Upper lobe of left lung (tissue), 6 donors: ENCODE data around the gene MSL3B.

ENCODE experiments used
- ATAC-seq, 2 donors: fragments of 200-7000 bp; cut with Tn5 transposase; one replicate each; pipeline ENCODE4 v1.9.1; 2022; ENCODE audit warnings: mild to moderate bottlenecking in 2 of 2, moderate library complexity in 2 of 2; ENCODE audit not compliant: low FRiP score in 2 of 2
- DNase-seq, 2 donors: peaks; one replicate each; pipeline ENCODE4 v3.0.0-alpha.2; 2019 to 2020
- H3K27ac ChIP-seq, 4 donors: fragments of 200-600 bp; sonication (generic); one replicate each; pipeline ENCODE4 v1.5.1; 2016 to 2019
- H3K27me3 ChIP-seq, 4 donors: fragments of 200-600 bp; sonication (generic); one replicate each; pipeline ENCODE4 v1.5.1; 2017 to 2019
- H3K36me3 ChIP-seq, 4 donors: fragments of 200-600 bp; sonication (generic); one replicate each; pipeline ENCODE4 v1.5.1; 2016 to 2019
- H3K4me1 ChIP-seq, 4 donors: fragments of 200-600 bp; sonication (generic); one replicate each; pipeline ENCODE4 v1.5.1; 2018 to 2019
- H3K4me3 ChIP-seq, 4 donors: fragments of 200-600 bp; sonication (generic); one replicate each; pipeline ENCODE4 v1.5.1; 2017 to 2019; ENCODE audit warnings: mild to moderate bottlenecking in 2 of 4, moderate library complexity in 1 of 4
- H3K9me3 ChIP-seq, 4 donors: fragments of 200-600 bp; sonication (generic); one replicate each; pipeline ENCODE4 v1.5.1; 2018 to 2019
- EP300 ChIP-seq, 4 donors: sonication (generic); formaldehyde crosslinking; IDR thresholded peaks; one replicate each; pipeline ENCODE4 v1.5.1; 2017; ENCODE audit warnings: antibody characterized with exemption in 4 of 4, control low read depth in 2 of 4
- POLR2A ChIP-seq, 4 donors: fragments of 450-650 bp; IDR thresholded peaks; one replicate each; pipeline ENCODE4 v1.5.1; 2016 to 2017; ENCODE audit warnings: antibody characterized with exemption in 4 of 4, mild to moderate bottlenecking in 2 of 4
- POLR2AphosphoS5 ChIP-seq, 2 donors: sonication (generic); formaldehyde crosslinking; IDR thresholded peaks; one replicate each; pipeline ENCODE4 v1.5.1; 2017; ENCODE audit warnings: antibody characterized with exemption in 2 of 2
- WGBS, 2 donors: methylation state at CpG; one replicate each; pipeline ENCODE4 v1.1.5; 2017 to 2018; 5-methylcytosine and 5-hydroxymethylcytosine counted together
- TF ChIP-seq, protein P1 (sequence below), 6 experiments: fragments of 450-650 bp in 4 of 6; fragments of 200-600 bp in 2 of 6; sonication (generic) in 2 of 6; IDR thresholded peaks; one replicate each; pipeline ENCODE4 v1.5.1; 2016 to 2019; ENCODE audit warnings: antibody characterized with exemption in 6 of 6
- donor health status: DM: no; HTN: no; CAD: no; lungs with moderate emphysema.
- donor health status: DM: no; HTN: yes; CAD: no; lungs with severe emphysema.

The MSL3B gene

GRCh38 chr2:233836359-233836758, 31.8 kb downstream of the MSL3B start:
- Histone ChIP-seq H3K4me3 (no peak overlapping the region), H3K4me1 (no peaks in the 10 kb centered on the region), H3K36me3 (no peaks in the 10 kb centered on the region), H3K27me3 (no peaks in the 10 kb centered on the region), H3K27ac (no peak overlapping the region), H3K9me3 (no peaks in the 10 kb centered on the region)
- DNase-seq (no peak), ATAC-seq (no peak)
- WGBS, 2 donors, result 96 to 100% methylated on average over 7 of the region's 7 CpGs
- TF ChIP-seq, protein P1, sequence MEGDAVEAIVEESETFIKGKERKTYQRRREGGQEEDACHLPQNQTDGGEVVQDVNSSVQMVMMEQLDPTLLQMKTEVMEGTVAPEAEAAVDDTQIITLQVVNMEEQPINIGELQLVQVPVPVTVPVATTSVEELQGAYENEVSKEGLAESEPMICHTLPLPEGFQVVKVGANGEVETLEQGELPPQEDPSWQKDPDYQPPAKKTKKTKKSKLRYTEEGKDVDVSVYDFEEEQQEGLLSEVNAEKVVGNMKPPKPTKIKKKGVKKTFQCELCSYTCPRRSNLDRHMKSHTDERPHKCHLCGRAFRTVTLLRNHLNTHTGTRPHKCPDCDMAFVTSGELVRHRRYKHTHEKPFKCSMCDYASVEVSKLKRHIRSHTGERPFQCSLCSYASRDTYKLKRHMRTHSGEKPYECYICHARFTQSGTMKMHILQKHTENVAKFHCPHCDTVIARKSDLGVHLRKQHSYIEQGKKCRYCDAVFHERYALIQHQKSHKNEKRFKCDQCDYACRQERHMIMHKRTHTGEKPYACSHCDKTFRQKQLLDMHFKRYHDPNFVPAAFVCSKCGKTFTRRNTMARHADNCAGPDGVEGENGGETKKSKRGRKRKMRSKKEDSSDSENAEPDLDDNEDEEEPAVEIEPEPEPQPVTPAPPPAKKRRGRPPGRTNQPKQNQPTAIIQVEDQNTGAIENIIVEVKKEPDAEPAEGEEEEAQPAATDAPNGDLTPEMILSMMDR (IDR thresholded peaks at IDR 0.05), result no peak
- TF ChIP-seq POLR2A (IDR thresholded peaks at IDR 0.05) (no peak), POLR2AphosphoS5 (IDR thresholded peaks at IDR 0.05) (no peak), EP300 (IDR thresholded peaks at IDR 0.05) (no peak)

GRCh38 chr2:233835230-233836186, 32.7 kb downstream of the MSL3B start:
- no peak overlapping the region for H3K4me3 ChIP-seq
- TF ChIP-seq, protein P1 (IDR thresholded peaks at IDR 0.05), result no peak
- no peak for TF ChIP-seq POLR2A (IDR thresholded peaks at IDR 0.05)
- TF ChIP-seq EP300 (IDR thresholded peaks at IDR 0.05), result no peak
- TF ChIP-seq POLR2AphosphoS5 (IDR thresholded peaks at IDR 0.05), result no peak
- no peaks in the 10 kb centered on the region for H3K4me1 ChIP-seq
- H3K27ac ChIP-seq, result no peak overlapping the region
- no peak for DNase-seq
- H3K27me3 ChIP-seq, result no peaks in the 10 kb centered on the region
- no peaks in the 10 kb centered on the region for H3K9me3 ChIP-seq
- H3K36me3 ChIP-seq, result no peaks in the 10 kb centered on the region
- WGBS, 2 donors, result 92 to 98% methylated on average over 13 to 14 of the region's 14 CpGs
- no peak for ATAC-seq

- Histone ChIP-seq H3K9me3 (no peaks in the 10 kb centered on the region), H3K27me3 (no peaks in the 10 kb centered on the region), H3K27ac (no peak overlapping the region), H3K36me3 (no peaks in the 10 kb centered on the region), H3K4me3 (no peak overlapping the region), H3K4me1 (no peaks in the 10 kb centered on the region)
- DNase-seq (no peak), ATAC-seq (no peak)
- TF ChIP-seq EP300 (IDR thresholded peaks at IDR 0.05) (no peak), POLR2A (IDR thresholded peaks at IDR 0.05) (no peak), POLR2AphosphoS5 (IDR thresholded peaks at IDR 0.05) (no peak)
- TF ChIP-seq, protein P1 (IDR thresholded peaks at IDR 0.05), result no peak
- 72 to 77% methylated on average over 10 of the region's 10 CpGs for WGBS, 2 donors
These were observed 34.8 kb downstream of the MSL3B start for GRCh38 chr2:233833345-233833744.

- no peak for DNase-seq
- H3K4me1 ChIP-seq, result no peaks in the 10 kb centered on the region
- ATAC-seq, result peak in 1 of 2 donors; percentile 48
These were observed 35.3 kb downstream of the MSL3B start for GRCh38 chr2:233832869-233833311.

More at GRCh38 chr2:233832869-233833311, 35.3 kb downstream of the MSL3B start:
- Histone ChIP-seq H3K4me3 (no peak overlapping the region), H3K27ac (no peak overlapping the region), H3K9me3 (no peaks in the 10 kb centered on the region), H3K27me3 (no peaks in the 10 kb centered on the region), H3K36me3 (no peaks in the 10 kb centered on the region)
- no peak for TF ChIP-seq POLR2A (IDR thresholded peaks at IDR 0.05)
- TF ChIP-seq, protein P1 (IDR thresholded peaks at IDR 0.05), result no peak
- TF ChIP-seq POLR2AphosphoS5 (IDR thresholded peaks at IDR 0.05), result no peak
- no peak for TF ChIP-seq EP300 (IDR thresholded peaks at IDR 0.05)
- 76 to 80% methylated on average over 5 to 7 of the region's 7 CpGs for WGBS, 2 donors
